Chondrocyte (in vitro differentiated cells): ENCODE results near the gene GNG7. TPM values are rescaled to one million over a fixed set of nuclear protein-coding genes. Genes with fewer than 3 reads are reported as not detected.
"Not testable (repeated sequence)": the region's sequence is repeated elsewhere in the genome, so short reads cannot be mapped to it uniquely, and the experiment has no call there.

ENCODE experiments used
- DNase-seq: peaks from one replicate; pipeline ENCODE4 v3.0.0; 2021; ENCODE audit warnings: mixed read lengths, low spot score
- H3K27ac Mint-ChIP-seq: one replicate; pipeline ENCODE4 v1.8.0; 2021; ENCODE audit warnings: mild to moderate bottlenecking, moderate library complexity, mixed read lengths; ENCODE audit not compliant: unreplicated experiment
- H3K27me3 Mint-ChIP-seq: 2 replicates; pipeline ENCODE4 v1.8.0; 2021; ENCODE audit warnings: low read depth, mixed read lengths
- H3K36me3 Mint-ChIP-seq: 2 replicates; pipeline ENCODE4 v1.8.0; 2021; ENCODE audit warnings: low read depth, mixed read lengths
- H3K4me1 Mint-ChIP-seq: 2 replicates; pipeline ENCODE4 v1.8.0; 2021; ENCODE audit warnings: low read depth, mild to moderate bottlenecking, mixed read lengths
- H3K4me3 Mint-ChIP-seq: one replicate; pipeline ENCODE4 v1.8.0; 2021; ENCODE audit warnings: mild to moderate bottlenecking, moderate library complexity, mixed read lengths; ENCODE audit not compliant: unreplicated experiment
- H3K9me3 Mint-ChIP-seq: 2 replicates; pipeline ENCODE4 v1.8.0; 2021; ENCODE audit warnings: low read depth, mixed read lengths
- total RNA-seq: library from RNA; stranded (reverse); gene quantifications from 3 replicates; pipeline ENCODE4 v1.2.1, GENCODE V29; 2021
- TF ChIP-seq, protein P1 (sequence below): fragments of 200-600 bp; sonication (generic); IDR thresholded peaks from 2 replicates; pipeline ENCODE4 v1.5.0; 2021; ENCODE audit warnings: antibody characterized with exemption, mild to moderate bottlenecking, moderate library complexity

GNG7 gene
- total RNA-seq, 1 donor from 2014 or later = 1.9 TPM

DNA sequence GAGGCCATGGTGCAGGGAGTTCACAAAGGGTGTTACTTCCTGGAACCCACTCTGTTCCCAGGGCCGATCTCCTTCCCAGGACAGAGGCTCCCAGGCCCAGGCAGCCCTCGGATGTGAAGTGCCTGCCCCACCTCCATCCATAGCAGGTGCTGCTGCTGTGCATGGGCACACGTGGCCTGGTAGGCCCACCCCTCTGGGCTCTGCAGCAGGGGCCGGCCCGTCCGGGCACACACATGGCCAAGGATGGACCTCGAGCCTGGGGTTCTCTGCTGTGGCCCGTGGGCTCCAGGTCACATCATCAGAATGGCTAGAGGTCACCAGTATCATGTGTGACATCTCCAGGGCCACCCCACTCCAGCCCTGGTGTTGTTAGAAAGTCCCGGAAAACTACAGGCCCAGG lies 154.8 kb downstream of the GNG7 start:
- TF ChIP-seq, protein P1, sequence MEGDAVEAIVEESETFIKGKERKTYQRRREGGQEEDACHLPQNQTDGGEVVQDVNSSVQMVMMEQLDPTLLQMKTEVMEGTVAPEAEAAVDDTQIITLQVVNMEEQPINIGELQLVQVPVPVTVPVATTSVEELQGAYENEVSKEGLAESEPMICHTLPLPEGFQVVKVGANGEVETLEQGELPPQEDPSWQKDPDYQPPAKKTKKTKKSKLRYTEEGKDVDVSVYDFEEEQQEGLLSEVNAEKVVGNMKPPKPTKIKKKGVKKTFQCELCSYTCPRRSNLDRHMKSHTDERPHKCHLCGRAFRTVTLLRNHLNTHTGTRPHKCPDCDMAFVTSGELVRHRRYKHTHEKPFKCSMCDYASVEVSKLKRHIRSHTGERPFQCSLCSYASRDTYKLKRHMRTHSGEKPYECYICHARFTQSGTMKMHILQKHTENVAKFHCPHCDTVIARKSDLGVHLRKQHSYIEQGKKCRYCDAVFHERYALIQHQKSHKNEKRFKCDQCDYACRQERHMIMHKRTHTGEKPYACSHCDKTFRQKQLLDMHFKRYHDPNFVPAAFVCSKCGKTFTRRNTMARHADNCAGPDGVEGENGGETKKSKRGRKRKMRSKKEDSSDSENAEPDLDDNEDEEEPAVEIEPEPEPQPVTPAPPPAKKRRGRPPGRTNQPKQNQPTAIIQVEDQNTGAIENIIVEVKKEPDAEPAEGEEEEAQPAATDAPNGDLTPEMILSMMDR = no peak
- Mint-ChIP-seq H3K27ac (no peak overlapping the region), H3K27me3 (no peaks in the 10 kb centered on the region), H3K9me3 (peaks cover 2% of the 10 kb centered on the region), H3K4me3 (no peak overlapping the region), H3K4me1 (peaks cover 53% of the 10 kb centered on the region), H3K36me3 (no peaks in the 10 kb centered on the region)
- DNase-seq = peak; percentile 65

DNA sequence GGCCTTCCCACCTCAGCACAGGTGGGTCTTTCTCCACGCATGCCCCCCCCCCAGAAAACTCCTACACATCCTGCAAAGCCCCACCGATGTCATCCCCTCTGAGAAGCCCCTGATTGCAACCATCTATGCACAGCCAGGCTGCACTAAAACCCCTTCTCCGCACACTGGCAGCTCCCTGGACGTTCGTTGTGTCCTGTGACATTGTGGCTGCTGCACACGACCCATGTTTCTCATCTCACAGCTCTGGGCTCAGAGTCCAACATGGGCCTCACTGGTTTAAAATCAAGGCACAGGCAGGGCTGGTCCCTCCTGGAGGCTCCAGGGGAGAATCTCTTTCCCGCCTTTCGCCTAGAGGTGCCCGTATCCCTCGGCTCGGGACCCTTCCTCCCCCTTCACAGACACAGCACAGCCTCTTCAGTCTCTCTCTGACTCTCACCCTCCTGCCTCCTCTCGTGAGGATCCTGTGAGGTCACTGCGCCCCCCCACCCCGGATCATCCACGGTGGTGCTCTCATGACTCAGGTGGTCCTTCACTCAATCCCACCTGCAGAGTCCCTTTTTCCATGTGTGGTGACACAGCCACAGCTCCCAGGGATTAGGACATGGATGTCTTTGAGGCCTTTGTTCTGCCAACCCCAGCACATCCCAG lies 155.3 kb downstream of the GNG7 start:
- DNase-seq = peak; percentile 47
- Mint-ChIP-seq H3K9me3 (peaks cover 2% of the 10 kb centered on the region), H3K4me3 (no peak overlapping the region), H3K27me3 (no peaks in the 10 kb centered on the region), H3K4me1 (peaks cover 58% of the 10 kb centered on the region), H3K36me3 (no peaks in the 10 kb centered on the region), H3K27ac (peak overlapping the region; percentile 97)
- TF ChIP-seq, protein P1 = no peak

DNA sequence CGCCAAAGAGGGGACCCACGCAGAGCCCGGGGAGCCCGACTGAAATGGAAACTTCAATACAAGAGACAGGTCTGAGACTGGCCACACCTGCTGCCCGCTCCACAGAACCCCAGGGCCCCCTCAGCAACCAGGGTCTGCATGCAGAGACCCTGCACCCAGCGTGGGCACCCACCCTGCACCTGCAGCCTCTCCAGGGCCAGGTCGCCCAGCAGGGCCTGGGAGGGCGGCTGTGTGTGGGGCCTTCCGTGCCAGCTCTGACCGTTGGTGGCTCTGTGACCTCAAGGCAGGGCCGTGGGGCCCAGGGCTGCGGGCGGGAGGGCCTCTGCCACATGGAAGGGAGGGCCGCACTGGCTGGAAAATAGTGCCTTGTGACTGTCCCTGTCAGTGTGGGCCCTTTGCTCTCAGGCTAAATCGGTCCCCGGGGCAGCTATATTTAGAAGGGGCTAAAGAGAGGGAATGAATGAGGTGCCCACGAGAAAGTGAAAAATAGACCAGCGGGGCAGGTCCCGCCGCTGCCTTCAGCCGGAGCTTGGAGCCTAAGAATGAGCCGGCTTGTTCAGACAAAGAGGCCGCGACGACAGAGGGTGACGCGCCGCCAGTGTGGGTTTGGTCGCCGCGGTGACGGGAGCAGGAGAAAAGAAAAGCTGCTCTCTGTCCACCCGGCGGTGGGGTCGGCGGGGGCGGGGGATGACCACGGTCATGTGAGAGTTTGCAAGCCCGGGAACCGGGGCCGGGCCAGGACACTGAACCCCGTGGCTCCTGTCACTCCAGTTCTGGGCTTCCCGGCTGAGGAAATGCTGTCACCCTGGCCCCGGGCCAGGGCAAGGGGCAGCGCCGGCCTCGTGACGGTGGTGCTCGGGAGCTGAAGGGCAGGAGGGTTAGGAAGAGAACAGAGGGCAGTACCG lies 156.1 kb downstream of the GNG7 start:
- Mint-ChIP-seq H3K27me3 (no peaks in the 10 kb centered on the region), H3K9me3 (peaks cover 2% of the 10 kb centered on the region), H3K36me3 (no peaks in the 10 kb centered on the region), H3K4me1 (peaks cover 66% of the 10 kb centered on the region), H3K27ac (peak overlapping the region; percentile 97), H3K4me3 (peak overlapping the region; percentile 36)
- DNase-seq = peak; percentile 93
- TF ChIP-seq, protein P1 = no peak

DNA sequence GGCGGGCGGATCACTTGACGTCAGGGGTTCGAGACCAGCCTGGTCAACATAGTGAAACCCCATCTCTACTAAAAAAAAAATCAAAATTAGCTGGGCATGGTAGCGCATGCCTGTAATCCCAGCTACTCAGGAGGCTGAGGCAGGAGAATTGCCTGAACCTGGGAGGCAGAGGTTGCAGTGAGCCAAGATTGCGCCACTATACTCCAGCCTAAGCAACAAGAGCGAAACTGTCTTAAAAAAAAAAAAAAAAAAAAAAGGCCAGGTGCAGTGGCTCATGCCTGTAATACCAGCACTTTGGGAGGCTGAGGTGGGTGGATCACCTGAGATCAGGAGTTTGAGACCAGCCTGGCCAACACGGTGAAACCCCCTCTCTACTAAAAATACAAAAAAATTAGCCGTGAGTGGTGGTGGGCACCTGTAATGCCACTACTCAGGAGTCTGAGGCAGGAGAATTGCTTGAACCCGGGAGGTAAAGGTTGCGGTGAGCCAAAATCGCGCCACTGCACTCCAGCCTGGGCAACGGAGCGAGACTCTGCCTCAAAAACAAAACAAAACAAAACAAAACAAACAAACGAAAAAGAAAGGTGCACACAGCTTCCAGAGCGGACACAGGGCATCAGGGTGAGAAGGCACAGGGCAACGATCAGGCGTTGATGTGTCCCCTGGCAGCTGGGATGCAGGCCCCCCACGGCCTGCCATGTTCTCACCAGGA lies 156.9 kb downstream of the GNG7 start:
- peaks cover 74% of the 10 kb centered on the region for H3K4me1 Mint-ChIP-seq
- not testable (repeated sequence) for H3K36me3 Mint-ChIP-seq, DNase-seq, H3K27me3 Mint-ChIP-seq, H3K9me3 Mint-ChIP-seq
- peak overlapping the region; percentile 97 for H3K27ac Mint-ChIP-seq
- H3K4me3 Mint-ChIP-seq = peak overlapping the region; percentile 2

DNA sequence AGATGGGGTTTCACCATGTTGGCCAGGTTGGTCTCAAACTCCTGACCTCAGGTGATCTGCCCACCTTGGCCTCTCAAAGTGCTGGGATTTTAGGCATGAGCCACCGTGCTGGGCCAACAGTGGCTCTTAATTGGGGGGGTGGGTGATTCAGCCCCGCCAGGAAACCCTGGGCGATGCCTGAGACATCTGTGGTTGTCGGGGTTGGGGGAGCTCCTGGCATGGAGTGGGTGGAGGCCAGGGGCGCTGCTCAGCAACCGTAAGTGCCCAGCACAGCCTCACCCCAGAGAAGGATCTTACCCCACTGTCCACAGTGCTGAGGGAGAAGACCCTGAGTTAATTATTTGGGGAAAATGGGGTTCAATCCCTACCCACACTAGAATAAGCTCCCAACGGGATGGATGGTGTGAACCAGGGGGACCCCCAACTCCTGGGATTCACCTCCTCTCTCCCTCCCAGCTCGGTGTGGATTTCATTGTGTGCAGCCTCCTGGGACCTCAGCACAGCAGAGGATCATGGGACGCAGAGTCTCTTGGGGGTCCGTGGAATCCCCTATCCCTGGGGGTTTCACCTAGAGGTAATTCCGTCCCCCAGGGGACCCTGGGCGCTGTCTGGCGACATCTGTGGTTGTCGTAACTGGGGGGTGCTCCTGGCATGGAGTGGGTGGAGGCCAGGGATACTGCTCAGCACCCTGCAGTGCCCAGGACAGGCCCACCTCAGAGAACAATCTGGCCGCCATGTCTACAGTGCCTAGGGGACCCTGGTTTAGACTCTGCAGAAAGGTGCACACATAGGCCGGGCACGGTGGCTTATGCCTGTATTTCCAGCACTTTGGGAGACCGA lies 157.7 kb downstream of the GNG7 start:
- Mint-ChIP-seq H3K9me3 (peaks cover 2% of the 10 kb centered on the region), H3K4me3 (peak overlapping the region; percentile 6), H3K27me3 (no peaks in the 10 kb centered on the region), H3K27ac (peak overlapping the region; percentile 100), H3K4me1 (peaks cover 79% of the 10 kb centered on the region), H3K36me3 (no peaks in the 10 kb centered on the region)
- TF ChIP-seq, protein P1 = no peak
- DNase-seq = peak; percentile 48
